IMR-90 (cell line): Measurements from ENCODE around the gene HMX1.

ENCODE experiments used
- CTCF ChIP-seq: conservative IDR thresholded peaks from 2 replicates; pipeline ENCODE4 v1.5.1; 2012; ENCODE audit warnings: mild to moderate bottlenecking, low read depth, low read length, improper control_type of control experiment
- MXI1 ChIP-seq: IDR thresholded peaks from 2 replicates; pipeline ENCODE4 v1.6.1; 2012; ENCODE audit warnings: low read depth, mild to moderate bottlenecking, low read length, moderate library complexity, borderline replicate concordance

DNA sequence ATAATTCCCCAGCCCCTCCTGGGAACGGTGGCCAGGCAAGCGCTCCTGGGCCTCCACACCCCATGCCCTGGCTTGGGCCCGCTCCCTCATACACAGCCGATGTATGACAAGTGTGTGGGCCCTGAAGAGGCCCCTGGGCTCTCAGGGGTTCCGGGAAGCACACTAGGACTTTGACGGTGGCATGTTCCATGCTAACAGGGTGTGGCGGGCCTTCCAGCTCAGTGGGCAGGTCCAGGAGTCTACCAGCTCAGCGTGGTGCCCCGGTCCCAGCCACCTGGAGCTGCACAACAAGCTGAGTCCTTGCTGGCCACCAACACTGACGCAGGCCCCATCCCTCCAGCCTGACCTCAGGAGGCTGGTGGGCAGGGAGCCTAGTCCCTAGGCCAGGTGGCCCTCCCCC lies 24.4 kb upstream of the HMX1 start:
- no peak for TF ChIP-seq MXI1
- TF ChIP-seq CTCF, result no peak
